Psoas muscle (tissue), 8 donors: ENCODE results near the gene NAAA. TPM values are rescaled to one million over a fixed set of nuclear protein-coding genes. Genes with fewer than 3 reads are reported as not detected.

Source experiments
- ATAC-seq, 4 donors: fragments of 200-7000 bp; cut with Tn5 transposase; one replicate each; pipeline ENCODE4 v1.9.1; 2020; ENCODE audit warnings: moderate library complexity in 3 of 4, mild to moderate bottlenecking in 2 of 4
- DNase-seq, 2 donors: peaks; one replicate each; pipeline ENCODE4 v3.0.0-alpha.2; 2020
- H3K27ac ChIP-seq: fragments of 200-600 bp; one replicate; pipeline ENCODE4 v1.8.0; 2022
- H3K27me3 ChIP-seq, 3 donors: fragments of 200-600 bp in 1 of 3; one replicate each; pipeline versions ENCODE4 v1.6.1 to v1.8.0; 2013 to 2022; ENCODE audit warnings: low read length in 2 of 3, mild to moderate bottlenecking in 2 of 3, moderate library complexity in 1 of 3; ENCODE audit not compliant: insufficient read depth in 3 of 3
- H3K36me3 ChIP-seq, 2 donors: fragments of 200-600 bp in 1 of 2; one replicate each; pipeline versions ENCODE4 v1.6.1 to v1.8.0; 2013 to 2022; ENCODE audit warnings: low read depth in 1 of 2, mild to moderate bottlenecking in 1 of 2, moderate library complexity in 1 of 2; ENCODE audit not compliant: insufficient read depth in 1 of 2
- H3K4me1 ChIP-seq: fragments of 200-600 bp; one replicate; pipeline ENCODE4 v1.8.0; 2022
- H3K4me3 ChIP-seq: fragments of 200-600 bp; one replicate; pipeline ENCODE4 v1.8.0; 2022; ENCODE audit warnings: mild to moderate bottlenecking
- H3K9me3 ChIP-seq: fragments of 200-600 bp; one replicate; pipeline ENCODE4 v1.8.0; 2022
- CTCF ChIP-seq: fragments of 200-600 bp; IDR thresholded peaks from one replicate; pipeline ENCODE4 v1.8.0; 2022; ENCODE audit warnings: antibody characterized with exemption
- WGBS, 3 donors: extraction: QIAGEN DNeasy Blood & Tissue Kit; methylation state at CpG; one replicate each; pipeline versions ENCODE4 v1.1.6 to v1.1.7; 2013; 5-methylcytosine and 5-hydroxymethylcytosine counted together
- intact Hi-C, 2 donors: fragments of 100-400 bp; cut with DNase I; formaldehyde crosslinking; loops; one replicate each; pipeline versions ENCODE4 v1.11.0 to v1.14.2; 2022
- polyA plus RNA-seq, 3 donors: library from polyadenylated mRNA; stranded (reverse); fragments of 200-250 nt; gene quantifications; one replicate each; pipeline ENCODE4 v1.2.3, GENCODE V29; 2013
- total RNA-seq, 4 donors: library from RNA; stranded (reverse); fragmentation: NEBNext Ultra II Directional in 2 of 4; extraction: Animal tissue kit (Norgen Biotek cat#: 25700) in 2 of 4; gene quantifications; one replicate each; pipeline versions ENCODE4 v1.2.1 to v1.2.4, GENCODE V29; 2021 to 2023
- donor health status: healthy with polysubstance abuse.
- donor health status: DM: no; HTN: no; CAD: no; lungs with moderate emphysema.
- donor health status: Bipolar disorder and iron deficiency.
- donor health status: healthy.
- donor health status: DM: yes; HTN: yes; CAD: no.
- donor health status: DM: no; HTN: no; CAD: no.
- donor health status: DM: no; HTN: no; CAD: no.
- donor health status: DM: yes; HTN: yes; CAD: no.

Gene NAAA
- total and polyA plus RNA-seq, 7 donors: 3.3 to 9.9 (median 5.2) TPM

GRCh38 chr4:75909405-75909804 is 31.4 kb downstream of the NAAA start:
- Histone ChIP-seq H3K36me3 (peaks cover 0 to 7% of the 10 kb centered on the region in 2 donors), H3K9me3 (no peaks in the 10 kb centered on the region), H3K27me3 (no peaks in the 10 kb centered on the region), H3K27ac (no peak overlapping the region), H3K4me1 (no peaks in the 10 kb centered on the region), H3K4me3 (no peak overlapping the region)
- no peak for DNase-seq
- WGBS, 3 donors: 93 to 95% (median 95%) methylated on average over 5 of the region's 5 CpGs
- ATAC-seq: no peak
- TF ChIP-seq CTCF: no peak
- intact Hi-C loops: no loop called here

- intact Hi-C loops: no loop called here
- H3K36me3 ChIP-seq: no peaks in the 10 kb centered on the region
- no peaks in the 10 kb centered on the region for H3K27me3 ChIP-seq
- H3K4me3 ChIP-seq: no peak overlapping the region
- ATAC-seq: no peak
- no peaks in the 10 kb centered on the region for H3K4me1 ChIP-seq
- 3 to 10% (median 5%) methylated on average over 3 of the region's 3 CpGs for WGBS, 3 donors
- H3K27ac ChIP-seq: no peak overlapping the region
- TF ChIP-seq CTCF: no peak
- DNase-seq: no peak
- H3K9me3 ChIP-seq: no peaks in the 10 kb centered on the region
These were observed 32.3 kb downstream of the NAAA start for GRCh38 chr4:75908555-75908954.

- ATAC-seq: no peak
- Histone ChIP-seq H3K4me3 (no peak overlapping the region), H3K36me3 (no peaks in the 10 kb centered on the region), H3K27ac (no peak overlapping the region), H3K4me1 (no peaks in the 10 kb centered on the region), H3K9me3 (no peaks in the 10 kb centered on the region), H3K27me3 (no peaks in the 10 kb centered on the region)
- TF ChIP-seq CTCF: no peak
- WGBS, 3 donors: 84 to 85% (median 85%) methylated on average over 3 of the region's 3 CpGs
- no peak for DNase-seq
- intact Hi-C loops: no loop called here
These were observed 32.8 kb downstream of the NAAA start for GRCh38 chr4:75907966-75908365.

- no peak for ATAC-seq
- Histone ChIP-seq H3K27me3 (peaks cover 0 to 1% (median 0%) of the 10 kb centered on the region in 3 donors), H3K27ac (no peak overlapping the region), H3K4me3 (no peak overlapping the region), H3K36me3 (no peaks in the 10 kb centered on the region), H3K9me3 (no peaks in the 10 kb centered on the region), H3K4me1 (no peaks in the 10 kb centered on the region)
- WGBS, 3 donors: 78 to 88% (median 83%) methylated on average over 5 of the region's 5 CpGs
- no peak for DNase-seq
- intact Hi-C loops: no loop called here
- TF ChIP-seq CTCF: no peak
These were observed 36.7 kb downstream of the NAAA start for GRCh38 chr4:75904076-75904475.

- no peak within 1 kb of the TSS for H3K4me3 ChIP-seq
- intact Hi-C loops: no loop called here
- peaks cover 0 to 4% (median 0%) of the 10 kb centered on the region in 3 donors for H3K27me3 ChIP-seq
- no peaks in the 10 kb centered on the region for H3K9me3 ChIP-seq
- H3K4me1 ChIP-seq: no peaks in the 10 kb centered on the region
- 75 to 80% (median 80%) methylated on average over 5 of the region's 5 CpGs for WGBS, 3 donors
- TF ChIP-seq CTCF: no peak
- DNase-seq (no peak), ATAC-seq (no peak)
- no peak within 1 kb of the TSS for H3K27ac ChIP-seq
- H3K36me3 ChIP-seq: no peaks in the 10 kb centered on the region
These were observed 38.5 kb downstream of the NAAA start, which contains the start of gene PPEF2 for GRCh38 chr4:75902352-75902751. Gene PPEF2, minus strand, starts transcription at chr4:75902452. Its CDS starts 6,127 bp downstream, at chr4:75896325.
